ENCODE measurements around the gene DHX15. TPM values are rescaled to one million over a fixed set of nuclear protein-coding genes. Genes with fewer than 3 reads are reported as not detected.

DHX15 gene
- total RNA-seq, 3 donors from 2014 or later (not counting 1 experiment from before 2014, with no cell fraction given) = 174 to 180 (median 179) TPM

DNA sequence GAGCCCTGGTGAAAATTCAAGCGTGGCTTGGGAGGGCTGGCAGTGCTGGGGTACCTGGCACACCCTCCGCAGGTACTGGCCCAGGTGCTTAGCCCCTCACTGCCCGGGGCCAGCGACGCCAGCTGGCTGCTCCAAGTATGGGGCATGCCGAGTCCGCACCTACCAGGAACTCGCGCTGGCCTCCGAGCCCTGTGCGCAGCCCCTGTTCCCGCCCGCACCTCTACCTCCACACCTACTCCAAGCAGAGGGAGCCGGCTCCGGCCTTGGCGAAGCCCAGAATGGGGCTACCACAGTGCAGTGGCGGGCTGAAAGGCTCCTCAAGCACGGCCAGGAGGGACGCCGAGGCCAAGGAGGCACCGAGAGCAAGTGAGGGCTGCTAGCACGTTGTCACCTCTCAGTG, 14.9 kb upstream of the DHX15 start:
- peaks cover 7 to 15% of the 10 kb centered on the region in 2 donors for H3K27me3 Mint-ChIP-seq (ENCODE audit: low read depth in 2 of 2)
- WGBS (ENCODE audit: insufficient coverage) = 88% methylated on average over 22 of the region's 22 CpGs
- Histone ChIP-seq H3K4me3 (ENCODE audit: low read length) (no peak overlapping the region), H3K9me3 (ENCODE audit: control insufficient read depth, insufficient read depth, low read length) (no peaks in the 10 kb centered on the region), H3K4me1 (ENCODE audit: control insufficient read depth, insufficient read depth, low read length) (no peaks in the 10 kb centered on the region), H3K27ac (ENCODE audit: low read length) (no peak overlapping the region), H3K36me3 (ENCODE audit: control insufficient read depth, insufficient read depth, low read length) (no peaks in the 10 kb centered on the region), H3K27me3 (ENCODE audit: control insufficient read depth, insufficient read depth, low read length) (no peaks in the 10 kb centered on the region)
- TF ChIP-seq, protein P1, sequence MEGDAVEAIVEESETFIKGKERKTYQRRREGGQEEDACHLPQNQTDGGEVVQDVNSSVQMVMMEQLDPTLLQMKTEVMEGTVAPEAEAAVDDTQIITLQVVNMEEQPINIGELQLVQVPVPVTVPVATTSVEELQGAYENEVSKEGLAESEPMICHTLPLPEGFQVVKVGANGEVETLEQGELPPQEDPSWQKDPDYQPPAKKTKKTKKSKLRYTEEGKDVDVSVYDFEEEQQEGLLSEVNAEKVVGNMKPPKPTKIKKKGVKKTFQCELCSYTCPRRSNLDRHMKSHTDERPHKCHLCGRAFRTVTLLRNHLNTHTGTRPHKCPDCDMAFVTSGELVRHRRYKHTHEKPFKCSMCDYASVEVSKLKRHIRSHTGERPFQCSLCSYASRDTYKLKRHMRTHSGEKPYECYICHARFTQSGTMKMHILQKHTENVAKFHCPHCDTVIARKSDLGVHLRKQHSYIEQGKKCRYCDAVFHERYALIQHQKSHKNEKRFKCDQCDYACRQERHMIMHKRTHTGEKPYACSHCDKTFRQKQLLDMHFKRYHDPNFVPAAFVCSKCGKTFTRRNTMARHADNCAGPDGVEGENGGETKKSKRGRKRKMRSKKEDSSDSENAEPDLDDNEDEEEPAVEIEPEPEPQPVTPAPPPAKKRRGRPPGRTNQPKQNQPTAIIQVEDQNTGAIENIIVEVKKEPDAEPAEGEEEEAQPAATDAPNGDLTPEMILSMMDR (IDR thresholded peaks at IDR 0.05) = no peak
- intact Hi-C loops (cut with micrococcal nuclease) = no loop called here
- no peak for ATAC-seq
- H3K27ac Mint-ChIP-seq = no peak overlapping the region
- H3K9me3 Mint-ChIP-seq = peaks cover 0 to 4% of the 10 kb centered on the region in 2 donors
- no peaks in the 10 kb centered on the region for H3K36me3 Mint-ChIP-seq
- DNase-seq = no peak
- no peak overlapping the region for H3K4me3 Mint-ChIP-seq
- H3K4me1 Mint-ChIP-seq = no peaks in the 10 kb centered on the region

DNA sequence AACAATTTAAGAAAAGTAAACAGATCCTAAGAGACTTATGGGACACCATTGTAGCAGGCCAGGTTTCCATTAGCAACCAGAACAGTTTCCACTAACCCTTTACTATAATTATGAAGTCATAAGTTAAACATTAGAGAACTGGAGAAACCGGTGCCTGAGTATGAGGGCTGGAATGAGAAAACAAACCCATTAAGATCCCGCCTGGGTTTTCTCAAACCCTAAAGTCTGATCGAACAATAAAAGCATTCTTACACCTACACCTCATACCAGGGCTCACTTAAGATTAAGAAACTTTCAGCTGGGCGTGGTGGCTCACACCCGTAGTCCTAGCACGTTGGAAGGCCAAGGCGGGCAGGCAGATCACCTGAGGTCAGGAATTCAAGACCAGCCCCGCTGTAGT, 13.7 kb upstream of the DHX15 start:
- Histone ChIP-seq H3K4me1 (ENCODE audit: control insufficient read depth, insufficient read depth, low read length) (no peaks in the 10 kb centered on the region), H3K4me3 (ENCODE audit: low read length) (no peak overlapping the region), H3K9me3 (ENCODE audit: control insufficient read depth, insufficient read depth, low read length) (no peaks in the 10 kb centered on the region), H3K36me3 (ENCODE audit: control insufficient read depth, insufficient read depth, low read length) (no peaks in the 10 kb centered on the region), H3K27ac (ENCODE audit: low read length) (no peak overlapping the region), H3K27me3 (ENCODE audit: control insufficient read depth, insufficient read depth, low read length) (no peaks in the 10 kb centered on the region)
- Mint-ChIP-seq H3K36me3 (no peaks in the 10 kb centered on the region), H3K27me3 (ENCODE audit: low read depth in 2 of 2) (peaks cover 9 to 15% of the 10 kb centered on the region in 2 donors), H3K9me3 (peaks cover 0 to 4% of the 10 kb centered on the region in 2 donors), H3K27ac (no peak overlapping the region), H3K4me1 (no peaks in the 10 kb centered on the region), H3K4me3 (no peak overlapping the region)
- 93% methylated on average over 6 of the region's 8 CpGs for WGBS (ENCODE audit: insufficient coverage)
- DNase-seq (no peak), ATAC-seq (no peak)
- intact Hi-C loops (cut with micrococcal nuclease) = no loop called here
- TF ChIP-seq, protein P1 (IDR thresholded peaks at IDR 0.05) = no peak

DNA sequence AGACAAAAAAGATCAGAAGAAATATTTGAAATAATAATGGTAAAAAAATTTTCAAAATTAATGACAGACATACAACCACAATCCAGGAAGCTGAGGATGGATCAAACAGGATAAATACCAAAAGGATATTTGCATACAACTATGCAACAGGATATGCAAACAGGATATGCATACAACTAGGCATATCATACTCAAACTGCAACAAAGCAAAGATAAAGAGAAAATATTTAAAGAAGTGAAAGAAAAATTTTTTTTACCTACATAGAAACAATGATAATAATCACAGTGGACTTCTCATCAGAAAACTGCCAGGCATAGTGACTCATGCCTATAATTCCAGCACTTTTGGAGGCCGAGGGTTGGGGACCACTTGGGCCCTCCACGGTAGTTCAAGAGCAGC, 11.3 kb upstream of the DHX15 start:
- no peak for ATAC-seq
- Mint-ChIP-seq H3K27ac (no peak overlapping the region), H3K4me1 (no peaks in the 10 kb centered on the region), H3K4me3 (no peak overlapping the region), H3K36me3 (no peaks in the 10 kb centered on the region), H3K27me3 (ENCODE audit: low read depth in 2 of 2) (peaks cover 12 to 15% of the 10 kb centered on the region in 2 donors), H3K9me3 (peaks cover 2 to 4% of the 10 kb centered on the region in 2 donors)
- intact Hi-C loops (cut with micrococcal nuclease) = no loop called here
- Histone ChIP-seq H3K4me1 (ENCODE audit: control insufficient read depth, insufficient read depth, low read length) (no peaks in the 10 kb centered on the region), H3K4me3 (ENCODE audit: low read length) (no peak overlapping the region), H3K27me3 (ENCODE audit: control insufficient read depth, insufficient read depth, low read length) (no peaks in the 10 kb centered on the region), H3K9me3 (ENCODE audit: control insufficient read depth, insufficient read depth, low read length) (no peaks in the 10 kb centered on the region), H3K36me3 (ENCODE audit: control insufficient read depth, insufficient read depth, low read length) (no peaks in the 10 kb centered on the region), H3K27ac (ENCODE audit: low read length) (no peak overlapping the region)
- WGBS (ENCODE audit: insufficient coverage) = 100% methylated on average over 1 of the region's 2 CpGs
- TF ChIP-seq, protein P1 (IDR thresholded peaks at IDR 0.05) = no peak
- DNase-seq = no peak

DNA sequence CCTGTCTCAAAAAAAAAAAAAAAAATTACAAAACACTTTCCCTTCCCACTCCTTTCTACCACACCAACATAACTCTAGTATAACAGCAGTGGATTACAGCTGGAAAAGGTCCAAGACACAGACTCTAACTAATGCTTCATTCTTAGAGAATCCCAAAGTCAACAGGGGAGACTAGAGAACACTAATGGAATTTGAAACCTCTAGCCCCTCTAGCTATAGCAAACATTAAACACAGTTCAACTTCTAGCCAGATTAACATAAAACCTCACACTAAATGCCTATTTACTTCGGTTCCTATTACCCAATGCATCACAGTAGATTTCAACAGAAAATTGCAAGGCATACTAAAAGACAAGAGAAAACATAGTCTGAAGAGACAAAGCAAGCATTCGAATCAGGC, 10.5 kb upstream of the DHX15 start:
- no peak for ATAC-seq
- no peaks in the 10 kb centered on the region for H3K4me1 Mint-ChIP-seq
- no peak overlapping the region for H3K4me3 ChIP-seq (ENCODE audit: low read length)
- H3K4me1 ChIP-seq (ENCODE audit: control insufficient read depth, insufficient read depth, low read length) = no peaks in the 10 kb centered on the region
- no peaks in the 10 kb centered on the region for H3K36me3 Mint-ChIP-seq
- H3K27me3 Mint-ChIP-seq (ENCODE audit: low read depth in 2 of 2) = peaks cover 12 to 21% of the 10 kb centered on the region in 2 donors
- peaks cover 4% of the 10 kb centered on the region for H3K9me3 ChIP-seq (ENCODE audit: control insufficient read depth, insufficient read depth, low read length)
- peaks cover 2 to 4% of the 10 kb centered on the region in 2 donors for H3K9me3 Mint-ChIP-seq
- H3K27ac Mint-ChIP-seq = no peak overlapping the region
- DNase-seq = no peak
- no peak overlapping the region for H3K27ac ChIP-seq (ENCODE audit: low read length)
- intact Hi-C loops (cut with micrococcal nuclease) = no loop called here
- TF ChIP-seq, protein P1 (IDR thresholded peaks at IDR 0.05) = no peak
- H3K4me3 Mint-ChIP-seq = no peak overlapping the region
- WGBS (ENCODE audit: insufficient coverage) = 88% methylated on average over 2 of the region's 2 CpGs
- no peaks in the 10 kb centered on the region for H3K36me3 ChIP-seq (ENCODE audit: control insufficient read depth, insufficient read depth, low read length)
- no peaks in the 10 kb centered on the region for H3K27me3 ChIP-seq (ENCODE audit: control insufficient read depth, insufficient read depth, low read length)
